NCI-H748 (cell line): ENCODE measurements around the gene ANXA2.
A peak's percentile ranks its signal among the peaks of the same experiment; 100 is the strongest.
"Not testable (repeated sequence)": the region's sequence is repeated elsewhere in the genome, so short reads cannot be mapped to it uniquely, and the experiment has no call there.

Source experiments
- DNase-seq: peaks from one replicate; lab custom pipeline; 2025; ENCODE audit not compliant: unreplicated experiment; lab: John Stamatoyannopoulos, UW

Gene ANXA2

GRCh38 chr15:60411774-60412425, 14.1 kb upstream of the ANXA2 start:
- DNase-seq = no peak

- DNase-seq = not testable (repeated sequence)
Observed at GRCh38 chr15:60410350-60410749, 12.6 kb upstream of the ANXA2 start.

GRCh38 chr15:60408463-60408981, 10.7 kb upstream of the ANXA2 start:
- peak; percentile 1 for DNase-seq

GRCh38 chr15:60407415-60407805, 9.6 kb upstream of the ANXA2 start:
- DNase-seq = no peak

- DNase-seq = no peak
Observed at GRCh38 chr15:60406513-60407414, 9.0 kb upstream of the ANXA2 start.

- no peak for DNase-seq
Observed at GRCh38 chr15:60405399-60405798, 7.6 kb upstream of the ANXA2 start.

- not testable (repeated sequence) for DNase-seq
Observed at GRCh38 chr15:60404351-60404750, 6.6 kb upstream of the ANXA2 start.

- no peak for DNase-seq
Observed at GRCh38 chr15:60400944-60401343, 3.2 kb upstream of the ANXA2 start.

- DNase-seq = no peak
Observed at GRCh38 chr15:60399931-60400330, 2.1 kb upstream of the ANXA2 start.

GRCh38 chr15:60399246-60399915, 1.6 kb upstream of the ANXA2 start:
- DNase-seq = no peak

- peak; percentile 49 for DNase-seq
Observed at GRCh38 chr15:60396958-60397771, 621 bp downstream of the ANXA2 start.

GRCh38 chr15:60396560-60396957, 1.2 kb downstream of the ANXA2 start:
- DNase-seq = no peak

GRCh38 chr15:60396100-60396499, 1.7 kb downstream of the ANXA2 start:
- no peak for DNase-seq

- no peak for DNase-seq
Observed at GRCh38 chr15:60395276-60396011, 2.3 kb downstream of the ANXA2 start.

- no peak for DNase-seq
Observed at GRCh38 chr15:60394689-60395097, 3.1 kb downstream of the ANXA2 start.

GRCh38 chr15:60392986-60393790, 4.6 kb downstream of the ANXA2 start:
- DNase-seq = peak; percentile 18

- DNase-seq = peak; percentile 36
Observed at GRCh38 chr15:60392601-60392985, 5.2 kb downstream of the ANXA2 start.

- no peak for DNase-seq
Observed at GRCh38 chr15:60391722-60392315, 6.0 kb downstream of the ANXA2 start.
